GM12801 (cell line): Measurements from ENCODE around the gene MRPL38.

Experiments used
- CTCF ChIP-seq: IDR thresholded peaks from one replicate; pipeline ENCODE4 v1.5.1; 2011; ENCODE audit warnings: control low read depth; ENCODE audit not compliant: insufficient read length; ENCODE audit errors: extremely low read depth

MRPL38 gene

GRCh38 chr17:75925912-75926311 is 21.2 kb upstream of the MRPL38 start:
- no peak for TF ChIP-seq CTCF

- no peak for TF ChIP-seq CTCF
Measured at GRCh38 chr17:75925103-75925502, 20.4 kb upstream of the MRPL38 start.

DNA sequence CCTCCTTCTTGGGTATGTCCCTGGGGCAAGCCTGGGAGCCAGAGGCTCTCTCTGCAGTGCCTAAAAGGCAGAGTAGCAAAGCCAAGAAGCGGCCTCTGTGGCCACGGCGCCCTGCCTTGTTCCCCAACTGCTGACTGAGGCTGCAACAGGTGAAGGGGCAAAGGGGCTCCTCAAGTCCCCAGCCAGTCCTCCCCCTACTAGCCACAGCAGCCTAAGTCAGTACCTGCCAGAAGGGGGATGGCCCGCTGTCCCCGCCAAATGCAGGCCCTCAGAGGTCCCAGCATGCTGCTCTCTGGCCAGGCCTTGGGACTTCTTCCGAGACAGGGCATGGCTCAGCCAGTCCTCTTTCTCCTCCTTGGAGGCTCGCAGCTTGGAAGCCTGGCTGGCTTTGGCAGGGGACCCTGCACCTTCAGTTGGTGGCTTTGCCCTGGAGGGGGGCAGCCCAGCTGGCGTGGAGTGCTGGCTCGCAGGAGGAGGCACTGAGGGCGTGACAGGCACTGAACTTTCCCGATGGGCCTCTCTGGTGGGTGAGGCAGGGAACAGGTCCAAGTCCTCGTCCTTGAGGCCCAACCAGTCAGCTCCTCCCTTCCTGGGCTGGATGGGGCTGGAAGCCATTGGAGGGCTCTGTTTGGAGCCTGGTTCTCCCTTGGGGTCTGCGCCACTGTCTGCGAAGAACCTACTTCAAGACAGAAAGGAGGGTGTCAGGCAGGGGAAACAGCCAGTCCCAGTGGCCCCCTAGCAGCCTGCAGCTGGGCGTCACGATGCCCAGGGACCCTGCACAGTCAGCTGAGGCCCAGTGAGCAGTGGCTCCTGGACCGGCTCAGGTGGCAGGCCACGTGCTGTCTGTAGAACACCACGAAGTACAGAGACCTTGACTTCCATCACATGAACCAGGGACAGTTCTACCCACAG is 18.5 kb upstream of the MRPL38 start:
- TF ChIP-seq CTCF, result no peak

DNA sequence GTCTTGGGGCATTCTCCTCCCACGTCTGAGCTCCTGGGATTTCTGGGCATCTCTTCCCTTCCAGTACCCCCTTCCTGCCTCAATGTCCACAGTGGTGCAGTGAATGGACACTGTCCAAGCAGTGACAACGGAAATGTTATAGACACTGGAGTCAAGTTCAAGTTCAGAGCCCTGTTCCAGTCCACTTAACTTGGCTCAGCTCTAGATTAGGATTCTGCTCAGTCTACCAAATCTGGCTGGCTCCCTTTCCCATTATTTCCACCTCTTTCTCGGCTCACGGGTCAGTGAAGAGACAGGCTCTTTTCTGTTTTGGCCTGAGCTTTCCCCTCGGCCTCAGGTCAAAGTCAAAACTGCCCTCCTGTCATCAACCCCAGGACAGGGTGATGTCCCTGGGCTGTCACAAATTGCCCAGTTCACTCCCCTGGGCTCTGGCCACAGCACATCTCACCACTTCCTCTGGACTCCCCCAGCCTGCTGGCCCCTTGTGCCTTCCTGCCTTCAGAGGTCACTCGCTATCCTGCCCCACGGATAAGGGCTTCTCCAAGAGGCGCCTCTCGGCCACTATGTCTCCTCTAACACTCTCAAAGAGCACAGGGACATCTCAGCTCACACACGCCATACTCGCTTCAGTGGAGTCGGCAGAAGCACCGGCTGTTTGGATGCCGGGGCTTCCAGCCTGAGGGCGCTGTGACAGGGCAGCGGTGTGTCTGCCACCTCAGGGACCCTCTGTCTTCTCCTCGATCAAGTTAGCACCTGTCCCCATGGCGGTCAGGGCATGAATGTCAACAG is 17.7 kb upstream of the MRPL38 start:
- TF ChIP-seq CTCF, result no peak

DNA sequence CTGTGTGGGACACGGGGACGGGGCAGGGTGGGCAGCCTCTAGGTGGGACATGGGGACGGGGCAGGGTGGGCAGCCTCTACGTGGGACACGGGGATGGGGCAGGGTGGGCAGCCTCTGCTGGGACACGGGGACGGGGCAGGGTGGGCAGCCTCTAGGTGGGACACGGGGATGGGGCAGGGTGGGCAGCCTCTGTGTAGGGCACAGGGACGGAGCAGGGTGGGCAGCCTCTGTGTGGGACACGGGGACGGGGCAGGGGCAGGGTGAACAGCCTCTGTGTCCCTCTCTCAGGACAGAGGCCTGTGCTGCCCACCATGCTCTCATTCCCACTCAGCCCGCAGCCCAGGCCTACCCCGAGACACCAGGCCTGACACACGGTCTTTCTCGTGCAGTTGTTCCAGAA is 16.9 kb upstream of the MRPL38 start:
- TF ChIP-seq CTCF, result no peak

DNA sequence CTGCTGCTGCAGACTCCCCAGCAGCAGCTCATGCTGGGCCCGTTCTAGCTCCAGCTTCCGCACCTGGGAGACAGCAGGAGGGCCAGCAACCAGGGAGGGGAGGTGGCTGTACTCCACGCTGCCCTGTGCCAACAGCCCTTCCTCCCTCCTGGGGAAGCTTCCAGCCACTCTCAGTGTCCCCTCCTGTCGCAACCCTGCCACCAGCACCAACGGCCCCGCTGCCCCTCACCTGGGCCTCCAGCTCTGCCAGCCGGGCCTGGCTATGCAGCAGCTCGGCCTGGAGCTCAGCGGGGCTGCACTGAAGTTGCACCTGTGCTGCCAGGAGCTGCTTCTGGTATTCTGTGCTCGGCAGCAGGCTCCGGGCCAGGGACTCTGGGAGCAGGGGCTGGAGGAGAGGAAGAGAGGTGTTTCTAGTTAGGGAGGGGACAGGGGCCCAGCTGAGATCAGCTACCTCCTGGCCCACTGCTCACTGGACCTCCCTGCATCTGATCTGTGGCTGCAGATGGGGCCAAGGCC is 15.4 kb upstream of the MRPL38 start:
- no peak for TF ChIP-seq CTCF

DNA sequence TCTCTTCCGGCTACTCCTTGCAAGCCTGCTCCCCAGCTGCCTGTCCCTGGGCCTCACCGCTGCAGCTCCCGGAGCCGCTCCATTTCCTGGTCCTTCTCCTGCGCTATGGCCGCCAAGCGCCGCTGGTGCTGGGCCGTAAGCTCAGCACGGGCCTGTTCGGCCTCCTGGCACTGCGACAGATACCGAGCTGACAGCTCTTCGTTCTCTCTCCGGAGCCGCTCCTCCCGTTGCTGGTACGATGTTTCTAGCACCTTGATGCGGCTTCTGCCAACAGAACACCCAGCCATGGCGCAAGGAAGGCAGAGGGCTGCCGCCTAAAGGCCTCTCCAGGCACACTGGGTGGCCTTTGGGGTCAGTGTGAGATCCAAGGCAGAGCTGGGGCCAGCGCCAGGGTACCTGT is 14.9 kb upstream of the MRPL38 start:
- TF ChIP-seq CTCF, result no peak
